ENCODE measurements around the gene BMPR1A. TPM values are rescaled to one million over a fixed set of nuclear protein-coding genes. Genes with fewer than 3 reads are reported as not detected.
A peak's percentile ranks its signal among the peaks of the same experiment; 100 is the strongest.

Gene BMPR1A
- total and polyA plus RNA-seq, 3 experiments from 2014 or later = 6.4 to 21.9 (median 20.9) TPM

DNA sequence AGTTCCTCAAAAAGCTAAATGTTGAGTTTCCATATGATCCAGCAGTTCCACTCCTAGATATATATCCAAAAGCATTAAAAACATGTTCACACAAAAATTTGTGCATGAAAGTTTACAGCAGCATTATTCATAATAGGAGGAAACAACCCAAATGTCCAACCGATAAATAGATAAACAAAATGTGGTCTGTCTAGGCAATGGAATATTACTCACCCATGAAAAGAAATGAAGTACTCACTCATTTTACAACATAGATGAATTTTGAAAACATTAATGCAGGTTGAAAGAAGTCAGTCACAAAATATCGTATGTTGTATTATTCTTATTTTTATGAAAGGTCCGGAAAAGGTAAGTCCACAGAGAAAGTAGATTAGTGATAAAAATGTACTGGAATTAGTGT lies 34.0 kb downstream of the BMPR1A start:
- peak overlapping the region in 1 of 8 donors; percentile 54 for H3K27ac Mint-ChIP-seq
- no peaks in the 10 kb centered on the region for H3K27me3 Mint-ChIP-seq
- peaks cover 8 to 13% (median 9%) of the 10 kb centered on the region in 3 donors for H3K4me1 Mint-ChIP-seq
- no peak overlapping the region for H3K4me3 ChIP-seq (ENCODE audit: low read length)
- H3K4me3 Mint-ChIP-seq = no peak overlapping the region
- no peaks in the 10 kb centered on the region for H3K27me3 ChIP-seq (ENCODE audit: insufficient read depth, low read length, poor library complexity, severe bottlenecking)
- no peak overlapping the region for H3K27ac ChIP-seq (ENCODE audit: low read depth, low read length)
- H3K36me3 ChIP-seq (ENCODE audit: insufficient read depth, low read length) = no peaks in the 10 kb centered on the region
- H3K4me1 ChIP-seq (ENCODE audit: insufficient read depth, low read length) = no peaks in the 10 kb centered on the region
- CTCF ChIA-PET = no interaction called here
- DNase-seq = no peak
- peaks cover 2 to 9% (median 3%) of the 10 kb centered on the region in 3 donors for H3K36me3 Mint-ChIP-seq
- POLR2A ChIA-PET = no interaction called here
- H3K9me3 Mint-ChIP-seq = peaks cover 0 to 4% (median 0%) of the 10 kb centered on the region in 5 donors
- no peaks in the 10 kb centered on the region for H3K9me3 ChIP-seq (ENCODE audit: low read length)

DNA sequence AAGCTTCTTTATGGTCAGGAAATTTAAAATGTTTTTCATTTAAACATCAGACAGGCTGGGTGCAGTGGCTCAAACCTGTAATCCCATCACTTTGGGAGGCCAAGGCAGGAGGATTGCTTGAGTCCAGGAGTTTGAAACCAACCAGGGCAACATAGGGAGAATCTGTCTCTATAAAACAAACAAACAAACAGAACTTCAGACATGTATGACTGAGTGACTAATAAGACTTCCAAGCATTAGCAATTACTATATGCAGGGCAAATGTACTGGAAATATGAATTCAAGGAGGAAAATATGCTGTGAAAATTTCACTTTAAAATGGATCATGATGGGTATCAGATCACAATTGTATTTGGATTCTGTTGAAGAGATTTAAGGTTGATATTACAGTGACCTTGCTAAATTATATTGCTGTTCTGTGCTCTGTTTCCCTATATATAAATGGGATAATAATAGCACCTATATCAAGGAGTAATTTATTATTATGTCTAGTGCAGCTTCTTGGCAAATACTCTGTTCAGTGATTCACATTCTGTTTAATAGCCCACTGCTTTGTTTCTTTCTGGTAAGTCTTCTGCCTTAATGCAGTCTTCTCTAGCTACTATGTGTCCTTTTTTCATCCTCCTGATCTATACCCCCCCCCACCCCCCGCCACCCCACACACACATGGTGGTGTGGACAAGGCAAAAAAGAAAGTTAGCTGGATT lies 36.2 kb downstream of the BMPR1A start:
- CTCF ChIA-PET = no interaction called here
- peak overlapping the region in 5 of 8 donors; percentile 12 to 42 (median 27) for H3K27ac Mint-ChIP-seq

DNA sequence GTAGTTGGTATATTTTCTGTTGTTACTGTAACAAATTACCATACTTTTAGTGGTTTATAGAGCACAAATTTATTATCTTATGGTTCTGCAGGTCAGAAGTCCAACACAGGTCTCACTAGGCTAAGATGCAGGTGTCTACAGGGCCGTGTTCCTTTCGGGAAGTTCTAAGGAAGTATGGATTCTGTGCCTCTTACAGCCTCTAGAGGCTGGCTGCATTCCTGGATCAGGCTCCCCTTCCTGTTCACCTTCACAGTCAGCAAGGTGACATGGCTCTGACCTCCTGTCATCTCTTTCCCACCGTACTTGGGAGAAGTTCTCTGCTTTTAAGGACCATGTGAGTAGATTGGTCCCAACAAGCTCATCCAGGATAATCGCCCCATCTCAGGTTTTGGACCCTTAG lies 37.3 kb downstream of the BMPR1A start:
- H3K4me1 Mint-ChIP-seq = peaks cover 11 to 21% (median 20%) of the 10 kb centered on the region in 3 donors
- Histone ChIP-seq H3K4me1 (ENCODE audit: insufficient read depth, low read length) (no peaks in the 10 kb centered on the region), H3K27ac (ENCODE audit: low read depth, low read length) (no peak overlapping the region), H3K9me3 (ENCODE audit: low read length) (no peaks in the 10 kb centered on the region), H3K4me3 (ENCODE audit: low read length) (no peak overlapping the region), H3K36me3 (ENCODE audit: insufficient read depth, low read length) (no peaks in the 10 kb centered on the region), H3K27me3 (ENCODE audit: insufficient read depth, low read length, poor library complexity, severe bottlenecking) (no peaks in the 10 kb centered on the region)
- no peak for DNase-seq
- ChIA-PET POLR2A (no interaction called here), CTCF (no interaction called here)
- H3K36me3 Mint-ChIP-seq = peaks cover 0 to 2% (median 2%) of the 10 kb centered on the region in 3 donors
- peaks cover 0 to 4% (median 0%) of the 10 kb centered on the region in 5 donors for H3K9me3 Mint-ChIP-seq
- no peaks in the 10 kb centered on the region for H3K27me3 Mint-ChIP-seq
- H3K4me3 Mint-ChIP-seq = no peak overlapping the region
- H3K27ac Mint-ChIP-seq = no peak overlapping the region

More for the DNA sequence above, 36.2 kb downstream of the BMPR1A start:
- Mint-ChIP-seq H3K27me3 (no peaks in the 10 kb centered on the region), H3K36me3 (peaks cover 1 to 2% (median 2%) of the 10 kb centered on the region in 3 donors), H3K4me3 (no peak overlapping the region), H3K9me3 (peaks cover 0 to 4% (median 0%) of the 10 kb centered on the region in 5 donors), H3K4me1 (peaks cover 8 to 16% (median 14%) of the 10 kb centered on the region in 3 donors)
- no peak for DNase-seq
- no peaks in the 10 kb centered on the region for H3K4me1 ChIP-seq (ENCODE audit: insufficient read depth, low read length)
- H3K4me3 ChIP-seq (ENCODE audit: low read length) = no peak overlapping the region
- no peak overlapping the region for H3K27ac ChIP-seq (ENCODE audit: low read depth, low read length)
- H3K9me3 ChIP-seq (ENCODE audit: low read length) = no peaks in the 10 kb centered on the region
- POLR2A ChIA-PET = no interaction called here
- no peaks in the 10 kb centered on the region for H3K27me3 ChIP-seq (ENCODE audit: insufficient read depth, low read length, poor library complexity, severe bottlenecking)
- no peaks in the 10 kb centered on the region for H3K36me3 ChIP-seq (ENCODE audit: insufficient read depth, low read length)

- H3K4me3 Mint-ChIP-seq = no peak overlapping the region
- H3K4me3 ChIP-seq (ENCODE audit: low read length) = no peak overlapping the region
- ChIA-PET POLR2A (no interaction called here), CTCF (no interaction called here)
- H3K4me1 ChIP-seq (ENCODE audit: insufficient read depth, low read length) = no peaks in the 10 kb centered on the region
- H3K27ac Mint-ChIP-seq = peak overlapping the region in 2 of 8 donors; percentile 44 to 66
- peaks cover 19 to 34% (median 29%) of the 10 kb centered on the region in 3 donors for H3K4me1 Mint-ChIP-seq
- peaks cover 0 to 1% of the 10 kb centered on the region in 2 donors for H3K27me3 Mint-ChIP-seq
- H3K9me3 Mint-ChIP-seq = peaks cover 0 to 3% (median 0%) of the 10 kb centered on the region in 5 donors
- no peaks in the 10 kb centered on the region for H3K9me3 ChIP-seq (ENCODE audit: low read length)
- H3K27ac ChIP-seq (ENCODE audit: low read depth, low read length) = no peak overlapping the region
- no peaks in the 10 kb centered on the region for H3K27me3 ChIP-seq (ENCODE audit: insufficient read depth, low read length, poor library complexity, severe bottlenecking)
- no peaks in the 10 kb centered on the region for H3K36me3 ChIP-seq (ENCODE audit: insufficient read depth, low read length)
- peaks cover 0 to 2% (median 2%) of the 10 kb centered on the region in 3 donors for H3K36me3 Mint-ChIP-seq
- DNase-seq = no peak
Observed at GRCh38 chr10:86795353-86795752, 38.9 kb downstream of the BMPR1A start.

- ChIA-PET CTCF (no interaction called here), POLR2A (no interaction called here)
- H3K36me3 ChIP-seq (ENCODE audit: insufficient read depth, low read length) = no peaks in the 10 kb centered on the region
- Mint-ChIP-seq H3K27ac (no peak overlapping the region), H3K9me3 (no peaks in the 10 kb centered on the region), H3K36me3 (peaks cover 0 to 5% (median 2%) of the 10 kb centered on the region in 3 donors), H3K4me1 (peaks cover 16 to 39% (median 33%) of the 10 kb centered on the region in 3 donors), H3K4me3 (no peak overlapping the region), H3K27me3 (peaks cover 0 to 1% of the 10 kb centered on the region in 2 donors)
- H3K27me3 ChIP-seq (ENCODE audit: insufficient read depth, low read length, poor library complexity, severe bottlenecking) = no peaks in the 10 kb centered on the region
- no peak overlapping the region for H3K27ac ChIP-seq (ENCODE audit: low read depth, low read length)
- no peaks in the 10 kb centered on the region for H3K9me3 ChIP-seq (ENCODE audit: low read length)
- no peak overlapping the region for H3K4me3 ChIP-seq (ENCODE audit: low read length)
- no peak for DNase-seq
- H3K4me1 ChIP-seq (ENCODE audit: insufficient read depth, low read length) = no peaks in the 10 kb centered on the region
Observed at GRCh38 chr10:86798025-86798424, 41.6 kb downstream of the BMPR1A start.

- Mint-ChIP-seq H3K4me3 (peak overlapping the region in 2 of 7 donors; percentile 6 to 12), H3K27ac (peak overlapping the region in 1 of 8 donors; percentile 5), H3K4me1 (peaks cover 16 to 36% (median 31%) of the 10 kb centered on the region in 3 donors), H3K36me3 (peaks cover 0 to 4% (median 2%) of the 10 kb centered on the region in 3 donors), H3K27me3 (peaks cover 0 to 1% of the 10 kb centered on the region in 2 donors), H3K9me3 (no peaks in the 10 kb centered on the region)
- ChIA-PET CTCF (no interaction called here), POLR2A (no interaction called here)
- Histone ChIP-seq H3K27ac (ENCODE audit: low read depth, low read length) (no peak overlapping the region), H3K4me1 (ENCODE audit: insufficient read depth, low read length) (no peaks in the 10 kb centered on the region), H3K36me3 (ENCODE audit: insufficient read depth, low read length) (no peaks in the 10 kb centered on the region), H3K27me3 (ENCODE audit: insufficient read depth, low read length, poor library complexity, severe bottlenecking) (no peaks in the 10 kb centered on the region), H3K4me3 (ENCODE audit: low read length) (no peak overlapping the region), H3K9me3 (ENCODE audit: low read length) (no peaks in the 10 kb centered on the region)
- no peak for DNase-seq
Observed at GRCh38 chr10:86798611-86799010, 42.2 kb downstream of the BMPR1A start.

- H3K4me1 ChIP-seq (ENCODE audit: insufficient read depth, low read length) = no peaks in the 10 kb centered on the region
- Mint-ChIP-seq H3K4me3 (peak overlapping the region in 1 of 7 donors; percentile 61), H3K27ac (peak overlapping the region in 1 of 8 donors; percentile 18), H3K9me3 (no peaks in the 10 kb centered on the region), H3K36me3 (peaks cover 0 to 3% (median 2%) of the 10 kb centered on the region in 3 donors), H3K4me1 (peaks cover 13 to 33% (median 28%) of the 10 kb centered on the region in 3 donors), H3K27me3 (peaks cover 0 to 1% of the 10 kb centered on the region in 2 donors)
- no peaks in the 10 kb centered on the region for H3K27me3 ChIP-seq (ENCODE audit: insufficient read depth, low read length, poor library complexity, severe bottlenecking)
- CTCF ChIA-PET = no interaction called here
- H3K4me3 ChIP-seq (ENCODE audit: low read length) = no peak overlapping the region
- DNase-seq = no peak
- POLR2A ChIA-PET = no interaction called here
- H3K36me3 ChIP-seq (ENCODE audit: insufficient read depth, low read length) = no peaks in the 10 kb centered on the region
- H3K9me3 ChIP-seq (ENCODE audit: low read length) = no peaks in the 10 kb centered on the region
- H3K27ac ChIP-seq (ENCODE audit: low read depth, low read length) = no peak overlapping the region
Observed at GRCh38 chr10:86799188-86799845, 42.9 kb downstream of the BMPR1A start.

DNA sequence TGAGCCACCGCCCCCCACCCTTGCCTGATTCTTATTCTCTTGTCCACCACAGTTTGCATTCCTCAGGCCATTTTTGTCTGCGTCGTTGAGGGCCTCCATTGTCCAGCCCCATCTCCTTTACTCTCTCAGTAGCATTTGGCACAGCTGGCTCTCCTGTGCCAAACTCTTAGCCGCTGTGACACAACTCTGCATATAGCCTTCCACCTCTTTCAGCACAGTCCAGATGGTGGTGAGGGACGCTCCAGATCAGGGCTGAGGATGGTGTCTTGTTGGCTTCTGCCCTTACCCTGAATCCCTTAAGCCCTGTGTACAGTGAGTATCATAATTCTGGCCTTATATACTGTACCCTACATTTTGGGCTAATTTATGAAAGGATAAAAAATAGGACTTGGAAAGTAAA lies 45.6 kb downstream of the BMPR1A start:
- Mint-ChIP-seq H3K27ac (peak overlapping the region in 2 of 8 donors; percentile 26 to 65), H3K4me3 (peak overlapping the region in 1 of 7 donors; percentile 40), H3K4me1 (peaks cover 16 to 32% (median 31%) of the 10 kb centered on the region in 3 donors), H3K36me3 (peaks cover 0 to 3% (median 0%) of the 10 kb centered on the region in 3 donors), H3K27me3 (peaks cover 0 to 1% of the 10 kb centered on the region in 2 donors), H3K9me3 (no peaks in the 10 kb centered on the region)
- Histone ChIP-seq H3K4me3 (ENCODE audit: low read length) (no peak overlapping the region), H3K27me3 (ENCODE audit: insufficient read depth, low read length, poor library complexity, severe bottlenecking) (no peaks in the 10 kb centered on the region), H3K9me3 (ENCODE audit: low read length) (no peaks in the 10 kb centered on the region), H3K4me1 (ENCODE audit: insufficient read depth, low read length) (no peaks in the 10 kb centered on the region), H3K27ac (ENCODE audit: low read depth, low read length) (no peak overlapping the region), H3K36me3 (ENCODE audit: insufficient read depth, low read length) (no peaks in the 10 kb centered on the region)
- ChIA-PET POLR2A (no interaction called here), CTCF (no interaction called here)
- DNase-seq = no peak

Data from CD8-positive, alpha-beta memory T cell (primary cell).